A172 (cell line): ENCODE results near the gene BCL7A. TPM values are rescaled to one million over a fixed set of nuclear protein-coding genes. Genes with fewer than 3 reads are reported as not detected.
"Not testable (repeated sequence)": the region's sequence is repeated elsewhere in the genome, so short reads cannot be mapped to it uniquely, and the experiment has no call there.

Source experiments
- DNase-seq: peaks from one replicate; pipeline ENCODE4 v3.0.0-alpha.2; 2015; ENCODE audit warnings: low spot score
- total RNA-seq: library from RNA; depleted of rRNA; stranded (reverse); fragments of >200 nt; shearing (Covaris generic); gene quantifications from 2 replicates; pipeline ENCODE4 v1.2.3, GENCODE V29; 2014; rRNA removed

The BCL7A gene
- total RNA-seq, result 6.9 and 7.6 TPM in 2 replicates

GRCh38 chr12:122021822-122022392 is at the start of gene BCL7A:
TSS of gene BCL7A (plus strand) at chr12:122021884. CDS start at chr12:122022092, 208 bp downstream.
- peak; percentile 25 for DNase-seq

DNA sequence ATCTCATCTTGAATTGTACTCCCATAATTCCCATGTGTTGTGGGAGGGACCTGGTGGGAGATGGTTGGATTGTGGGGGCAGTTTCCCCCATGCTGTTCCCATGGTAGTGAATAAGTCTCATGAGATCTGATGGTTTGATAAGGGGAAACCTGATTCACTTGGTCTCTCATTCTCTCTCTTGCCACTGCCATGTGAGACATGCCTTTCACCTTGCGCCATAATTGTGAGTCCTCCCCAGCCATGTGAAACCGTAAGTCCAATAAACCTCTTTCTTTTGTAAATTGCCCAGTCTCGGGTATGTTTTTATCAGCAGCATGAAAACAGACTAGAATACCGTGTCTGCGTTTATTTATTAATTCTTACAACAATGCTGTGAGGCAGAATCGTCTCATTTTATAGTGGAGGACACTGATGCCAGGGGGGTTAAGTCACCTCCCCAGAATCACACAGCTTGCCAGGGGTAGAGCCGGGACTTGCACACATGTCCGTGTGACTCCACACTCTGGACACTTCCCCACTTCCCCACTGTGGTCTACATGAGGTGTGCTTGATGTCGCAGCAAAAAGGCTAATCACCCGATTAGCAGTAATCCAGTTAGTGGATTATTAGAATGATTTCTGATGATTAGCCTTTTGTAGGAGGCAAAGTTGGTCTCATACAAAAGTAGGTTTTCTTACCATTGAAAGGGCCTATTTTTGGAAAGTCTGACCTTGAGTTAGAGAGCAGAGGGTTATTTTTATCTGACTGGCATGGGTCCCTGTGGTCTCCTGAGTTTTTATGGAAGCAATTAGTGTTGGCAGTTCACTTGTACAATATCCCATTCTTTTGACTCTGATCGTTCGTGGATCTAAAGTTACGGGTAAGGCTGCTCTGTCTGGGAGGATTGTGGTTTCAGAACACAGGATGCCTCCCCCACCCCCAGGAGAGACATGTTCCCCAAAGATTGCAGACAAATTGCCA is 47.4 kb upstream of the BCL7A start:
- no peak for DNase-seq

DNA sequence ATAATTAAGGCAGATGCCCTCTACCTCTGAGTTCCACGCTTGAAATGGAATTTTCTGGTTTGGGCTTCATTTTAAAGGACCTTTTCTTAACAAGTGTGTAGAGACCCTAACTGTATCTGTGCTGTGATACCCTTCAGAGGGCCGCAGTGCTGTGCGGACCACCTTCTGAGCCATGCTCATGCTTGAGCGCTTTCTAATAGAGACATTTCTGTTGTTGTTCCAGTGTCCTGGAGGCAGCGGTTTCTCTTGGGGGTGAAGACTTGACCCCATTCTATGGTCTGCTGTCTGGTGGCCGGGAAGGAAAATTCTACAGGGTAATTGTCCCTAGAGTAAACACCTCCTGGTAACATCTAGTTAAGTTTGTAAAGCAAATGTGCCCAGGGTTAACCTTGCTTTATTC is 46.7 kb upstream of the BCL7A start:
- DNase-seq, result no peak

DNA sequence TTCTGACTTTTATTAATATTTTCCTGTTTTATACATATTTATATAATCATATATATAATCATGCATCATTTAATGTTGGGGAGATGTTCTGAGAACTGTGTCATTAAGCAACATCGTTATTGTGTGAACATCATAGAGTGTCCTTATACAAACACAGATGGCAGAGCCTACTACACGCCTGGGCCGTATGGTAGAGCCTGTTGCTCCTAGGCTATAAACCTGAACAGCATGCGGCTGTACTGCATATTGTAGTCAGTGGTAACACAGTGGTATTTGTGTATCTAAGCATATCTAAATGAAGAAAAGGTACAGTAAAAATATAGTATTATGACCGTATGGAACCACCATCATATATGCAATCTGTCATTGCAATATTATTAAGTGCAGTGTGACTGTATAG is 44.7 kb upstream of the BCL7A start:
- DNase-seq, result no peak

- DNase-seq, result no peak
Measured at GRCh38 chr12:121980191-121980891, 41.3 kb upstream of the BCL7A start.

GRCh38 chr12:121980892-121981272 is 40.8 kb upstream of the BCL7A start:
- DNase-seq, result no peak

DNA sequence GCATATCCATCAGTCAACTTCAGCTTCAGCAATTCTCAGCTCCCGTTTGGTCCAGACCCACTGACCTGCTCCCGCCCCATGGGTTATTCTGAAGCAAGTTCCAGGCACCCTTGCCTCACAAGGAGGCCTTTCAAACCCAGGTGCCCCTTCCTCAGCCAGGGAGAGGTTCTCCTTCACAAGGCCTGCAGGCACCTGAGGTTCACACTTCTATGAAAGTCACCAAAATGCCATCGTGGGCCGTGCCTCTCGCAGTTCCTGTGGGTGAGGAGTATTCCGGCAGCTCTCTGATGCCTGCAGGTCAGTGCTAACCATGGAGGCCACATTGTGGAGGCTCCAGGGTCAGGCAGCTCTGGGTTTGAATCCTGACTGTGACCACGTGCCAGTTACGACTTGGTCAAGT is 40.2 kb upstream of the BCL7A start:
- DNase-seq, result no peak

GRCh38 chr12:121982950-121983349 is 38.7 kb upstream of the BCL7A start:
- DNase-seq, result no peak

- no peak for DNase-seq
Measured at GRCh38 chr12:121983536-121984210, 38.0 kb upstream of the BCL7A start.

GRCh38 chr12:121986489-121987245 is 35.0 kb upstream of the BCL7A start:
- DNase-seq, result no peak

DNA sequence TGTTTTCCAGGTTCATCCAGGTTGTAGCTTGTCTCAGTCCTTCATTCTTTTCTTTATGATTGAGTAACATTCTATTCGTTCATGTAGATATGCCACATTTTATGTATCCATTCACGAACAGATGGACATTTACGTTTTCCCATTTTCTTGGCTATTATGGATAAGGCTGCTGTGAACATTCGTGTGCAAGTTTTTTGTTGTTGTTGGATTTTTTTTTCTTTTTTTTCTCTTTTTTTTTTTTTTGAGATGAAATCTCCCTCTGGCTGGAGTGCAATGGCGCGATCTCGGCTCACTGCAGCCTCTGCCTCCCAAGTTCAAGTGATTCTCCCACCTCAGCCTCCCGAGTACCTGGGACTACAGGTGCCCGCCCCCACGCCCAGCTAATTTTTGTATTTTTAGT is 33.2 kb upstream of the BCL7A start:
- DNase-seq, result not testable (repeated sequence)

- DNase-seq, result no peak
Measured at GRCh38 chr12:121989276-121990113, 32.2 kb upstream of the BCL7A start.

- DNase-seq, result no peak
Measured at GRCh38 chr12:121990114-121990647, 31.5 kb upstream of the BCL7A start.

GRCh38 chr12:121990692-121991603 is 30.7 kb upstream of the BCL7A start:
- DNase-seq, result no peak

DNA sequence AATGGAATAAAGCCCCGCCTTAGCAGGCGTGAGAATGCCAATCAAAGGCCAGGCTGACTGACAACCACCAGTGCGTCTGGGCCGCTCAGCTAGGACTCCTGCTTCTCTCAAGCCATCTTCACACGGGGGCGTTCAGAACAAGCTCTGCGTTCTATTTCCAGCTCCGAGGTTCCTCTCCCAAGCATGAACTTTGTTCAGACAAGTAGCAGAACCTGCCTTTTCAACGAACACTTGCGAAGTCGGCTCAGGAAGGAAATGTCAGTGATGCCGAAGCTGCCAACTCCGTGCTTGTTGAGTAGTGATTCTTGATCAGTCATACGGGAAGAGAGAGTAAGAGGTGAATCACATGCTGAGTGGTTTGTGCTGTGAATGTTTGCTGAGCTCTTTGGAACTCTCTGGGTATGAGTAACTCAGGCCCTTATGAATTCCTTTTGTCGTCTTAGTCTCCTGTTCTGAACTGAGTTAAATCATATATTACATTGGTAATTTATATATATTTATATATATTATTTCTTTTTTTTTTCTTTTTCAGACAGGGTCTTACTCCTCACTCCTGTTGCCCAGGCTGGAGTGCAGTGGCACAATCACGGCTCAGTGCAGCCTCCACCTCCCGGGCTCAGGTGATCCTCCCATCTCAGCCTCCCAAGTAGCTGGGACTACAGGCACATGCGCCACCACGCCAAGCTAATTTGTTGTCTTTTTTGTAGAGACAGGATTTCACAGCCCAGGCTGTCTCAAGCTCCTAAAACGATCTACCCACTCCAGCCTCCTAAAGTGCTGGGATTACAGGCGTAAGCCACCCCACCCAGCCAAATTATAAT is 29.4 kb upstream of the BCL7A start:
- DNase-seq, result peak; percentile 93

DNA sequence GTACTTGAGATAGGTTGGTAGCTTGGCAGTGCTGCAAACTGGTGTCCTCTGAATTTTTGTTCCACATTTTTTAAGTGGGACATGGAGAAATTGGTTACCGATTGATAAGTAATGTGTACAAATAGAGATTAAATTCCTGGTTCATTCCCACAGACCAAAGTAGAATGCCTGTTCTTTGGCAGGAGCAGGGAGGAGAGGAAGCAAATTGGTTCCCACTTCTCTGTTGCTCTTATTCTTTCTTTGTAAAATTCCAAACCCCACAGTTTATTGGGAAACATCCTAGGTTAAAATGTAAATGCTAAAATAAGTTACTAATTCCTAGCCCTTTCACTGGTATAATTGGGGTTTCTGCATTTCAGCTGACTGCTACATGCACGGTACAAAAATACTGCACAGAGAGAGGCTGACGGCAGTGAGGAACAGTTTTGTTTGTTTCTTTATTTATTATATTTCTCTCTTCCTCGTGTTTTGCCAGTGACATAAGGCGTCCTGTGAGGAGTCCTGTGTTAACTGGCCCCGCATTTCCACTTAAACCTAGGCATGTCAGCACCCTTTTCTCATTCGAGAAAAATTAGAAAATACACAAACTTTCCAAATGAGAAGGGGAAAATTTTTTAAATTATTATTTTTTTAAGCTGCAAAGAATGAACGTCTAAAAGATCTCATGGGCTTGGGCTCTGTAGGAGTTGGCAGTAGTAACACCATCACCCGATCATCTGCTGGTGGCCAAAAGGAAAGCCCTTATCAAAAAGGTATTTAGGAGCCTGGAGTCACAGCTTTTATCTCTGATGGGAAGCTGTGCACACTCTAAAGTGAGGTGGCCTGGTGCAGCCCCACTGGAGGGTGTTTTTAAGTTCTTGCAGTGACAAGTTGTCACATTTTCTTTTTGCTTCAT is 25.4 kb upstream of the BCL7A start:
- no peak for DNase-seq
